ENCODE data around the gene AURKA. TPM values are rescaled to one million over a fixed set of nuclear protein-coding genes. Genes with fewer than 3 reads are reported as not detected.

AURKA gene
- total and polyA plus RNA-seq, 9 of the 15 experiments (the other 6 are each of a cell fraction or from before 2014, with no cell fraction given), result 72.7 to 162 (median 113) TPM

DNA sequence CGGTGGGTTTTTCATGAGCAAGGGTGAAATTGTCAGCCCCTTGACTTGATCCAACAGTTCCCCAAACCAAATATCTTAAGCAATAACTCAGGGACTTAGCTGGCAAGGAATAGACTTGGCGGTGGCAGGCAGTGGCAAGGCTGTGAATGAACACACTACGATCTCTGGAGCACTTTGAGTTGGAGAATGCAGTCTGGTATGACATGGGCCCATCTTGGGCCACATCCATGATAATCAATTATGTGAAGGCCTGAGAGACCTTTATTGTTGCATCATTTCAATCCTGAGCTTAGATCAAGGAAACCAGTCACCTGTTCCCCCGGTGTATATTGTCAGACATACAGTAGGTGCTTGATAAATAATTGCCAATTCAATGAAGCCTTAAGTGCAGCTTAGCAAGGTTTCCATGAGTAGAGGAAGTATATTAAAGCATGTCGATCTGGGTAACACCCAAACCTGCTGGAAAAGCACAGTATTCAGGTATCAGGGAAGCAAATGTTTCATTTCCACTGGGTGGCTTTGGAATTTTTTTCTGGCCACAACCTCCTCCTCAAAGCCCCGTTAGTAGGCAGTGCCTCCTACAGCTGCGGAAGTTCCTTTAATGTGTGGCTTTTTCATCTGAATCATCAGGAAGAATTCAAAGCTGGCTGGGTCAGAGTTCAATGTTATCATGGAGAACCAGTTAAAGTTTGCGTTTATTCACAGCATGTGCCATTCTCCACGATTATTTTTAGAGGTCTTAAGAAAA, 30.2 kb upstream of the AURKA start (continued):
- TF ChIP-seq, protein P1, sequence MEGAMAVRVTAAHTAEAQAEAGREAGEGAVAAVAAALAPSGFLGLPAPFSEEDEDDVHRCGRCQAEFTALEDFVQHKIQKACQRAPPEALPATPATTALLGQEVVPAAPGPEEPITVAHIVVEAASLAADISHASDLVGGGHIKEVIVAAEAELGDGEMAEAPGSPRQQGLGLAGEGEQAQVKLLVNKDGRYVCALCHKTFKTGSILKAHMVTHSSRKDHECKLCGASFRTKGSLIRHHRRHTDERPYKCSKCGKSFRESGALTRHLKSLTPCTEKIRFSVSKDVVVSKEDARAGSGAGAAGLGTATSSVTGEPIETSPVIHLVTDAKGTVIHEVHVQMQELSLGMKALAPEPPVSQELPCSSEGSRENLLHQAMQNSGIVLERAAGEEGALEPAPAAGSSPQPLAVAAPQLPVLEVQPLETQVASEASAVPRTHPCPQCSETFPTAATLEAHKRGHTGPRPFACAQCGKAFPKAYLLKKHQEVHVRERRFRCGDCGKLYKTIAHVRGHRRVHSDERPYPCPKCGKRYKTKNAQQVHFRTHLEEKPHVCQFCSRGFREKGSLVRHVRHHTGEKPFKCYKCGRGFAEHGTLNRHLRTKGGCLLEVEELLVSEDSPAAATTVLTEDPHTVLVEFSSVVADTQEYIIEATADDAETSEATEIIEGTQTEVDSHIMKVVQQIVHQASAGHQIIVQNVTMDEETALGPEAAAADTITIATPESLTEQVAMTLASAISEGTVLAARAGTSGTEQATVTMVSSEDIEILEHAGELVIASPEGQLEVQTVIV (CRISPR knock-in tag; IDR thresholded peaks at IDR 0.05; ENCODE audit: borderline replicate concordance), result no peak
- TF ChIP-seq, protein P2, sequence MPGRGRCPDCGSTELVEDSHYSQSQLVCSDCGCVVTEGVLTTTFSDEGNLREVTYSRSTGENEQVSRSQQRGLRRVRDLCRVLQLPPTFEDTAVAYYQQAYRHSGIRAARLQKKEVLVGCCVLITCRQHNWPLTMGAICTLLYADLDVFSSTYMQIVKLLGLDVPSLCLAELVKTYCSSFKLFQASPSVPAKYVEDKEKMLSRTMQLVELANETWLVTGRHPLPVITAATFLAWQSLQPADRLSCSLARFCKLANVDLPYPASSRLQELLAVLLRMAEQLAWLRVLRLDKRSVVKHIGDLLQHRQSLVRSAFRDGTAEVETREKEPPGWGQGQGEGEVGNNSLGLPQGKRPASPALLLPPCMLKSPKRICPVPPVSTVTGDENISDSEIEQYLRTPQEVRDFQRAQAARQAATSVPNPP (IDR thresholded peaks at IDR 0.05; ENCODE audit: borderline replicate concordance, insufficient read depth, insufficient read length), result no peak
- TF ChIP-seq, protein P3, sequence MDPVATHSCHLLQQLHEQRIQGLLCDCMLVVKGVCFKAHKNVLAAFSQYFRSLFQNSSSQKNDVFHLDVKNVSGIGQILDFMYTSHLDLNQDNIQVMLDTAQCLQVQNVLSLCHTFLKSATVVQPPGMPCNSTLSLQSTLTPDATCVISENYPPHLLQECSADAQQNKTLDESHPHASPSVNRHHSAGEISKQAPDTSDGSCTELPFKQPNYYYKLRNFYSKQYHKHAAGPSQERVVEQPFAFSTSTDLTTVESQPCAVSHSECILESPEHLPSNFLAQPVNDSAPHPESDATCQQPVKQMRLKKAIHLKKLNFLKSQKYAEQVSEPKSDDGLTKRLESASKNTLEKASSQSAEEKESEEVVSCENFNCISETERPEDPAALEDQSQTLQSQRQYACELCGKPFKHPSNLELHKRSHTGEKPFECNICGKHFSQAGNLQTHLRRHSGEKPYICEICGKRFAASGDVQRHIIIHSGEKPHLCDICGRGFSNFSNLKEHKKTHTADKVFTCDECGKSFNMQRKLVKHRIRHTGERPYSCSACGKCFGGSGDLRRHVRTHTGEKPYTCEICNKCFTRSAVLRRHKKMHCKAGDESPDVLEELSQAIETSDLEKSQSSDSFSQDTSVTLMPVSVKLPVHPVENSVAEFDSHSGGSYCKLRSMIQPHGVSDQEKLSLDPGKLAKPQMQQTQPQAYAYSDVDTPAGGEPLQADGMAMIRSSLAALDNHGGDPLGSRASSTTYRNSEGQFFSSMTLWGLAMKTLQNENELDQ (CRISPR knock-in tag; IDR thresholded peaks at IDR 0.05; ENCODE audit: borderline replicate concordance), result no peak
- TF ChIP-seq CBFA2T2 (conservative IDR thresholded peaks at IDR 0.05) (peak; percentile 56; the same call in 1 of the 2 replicates), KLF16 (IDR thresholded peaks at IDR 0.05) (peak; percentile 50; the same call in 1 of the 2 replicates), ZNF316 (IDR thresholded peaks at IDR 0.05) (no peak), LEF1 (IDR thresholded peaks at IDR 0.05) (0 out of 2 replicates have a peak, but pooled peaks have one; percentile 28), ZNF766 (CRISPR knock-in tag; conservative IDR thresholded peaks at IDR 0.05) (no peak), TCFL5 (CRISPR knock-in tag; conservative IDR thresholded peaks at IDR 0.05) (no peak), CEBPB (tag; IDR thresholded peaks at IDR 0.05) (peak; percentile 46; the same call in 1 of the 2 replicates), PML (IDR thresholded peaks at IDR 0.05; ENCODE audit: low read length) (no peak), PTTG1 (tag; IDR thresholded peaks at IDR 0.05; ENCODE audit: low read depth) (no peak)
- TF ChIP-seq, protein P4, sequence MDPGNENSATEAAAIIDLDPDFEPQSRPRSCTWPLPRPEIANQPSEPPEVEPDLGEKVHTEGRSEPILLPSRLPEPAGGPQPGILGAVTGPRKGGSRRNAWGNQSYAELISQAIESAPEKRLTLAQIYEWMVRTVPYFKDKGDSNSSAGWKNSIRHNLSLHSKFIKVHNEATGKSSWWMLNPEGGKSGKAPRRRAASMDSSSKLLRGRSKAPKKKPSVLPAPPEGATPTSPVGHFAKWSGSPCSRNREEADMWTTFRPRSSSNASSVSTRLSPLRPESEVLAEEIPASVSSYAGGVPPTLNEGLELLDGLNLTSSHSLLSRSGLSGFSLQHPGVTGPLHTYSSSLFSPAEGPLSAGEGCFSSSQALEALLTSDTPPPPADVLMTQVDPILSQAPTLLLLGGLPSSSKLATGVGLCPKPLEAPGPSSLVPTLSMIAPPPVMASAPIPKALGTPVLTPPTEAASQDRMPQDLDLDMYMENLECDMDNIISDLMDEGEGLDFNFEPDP (CRISPR knock-in tag; IDR thresholded peaks at IDR 0.05), result no peak
- TF ChIP-seq, protein P5, sequence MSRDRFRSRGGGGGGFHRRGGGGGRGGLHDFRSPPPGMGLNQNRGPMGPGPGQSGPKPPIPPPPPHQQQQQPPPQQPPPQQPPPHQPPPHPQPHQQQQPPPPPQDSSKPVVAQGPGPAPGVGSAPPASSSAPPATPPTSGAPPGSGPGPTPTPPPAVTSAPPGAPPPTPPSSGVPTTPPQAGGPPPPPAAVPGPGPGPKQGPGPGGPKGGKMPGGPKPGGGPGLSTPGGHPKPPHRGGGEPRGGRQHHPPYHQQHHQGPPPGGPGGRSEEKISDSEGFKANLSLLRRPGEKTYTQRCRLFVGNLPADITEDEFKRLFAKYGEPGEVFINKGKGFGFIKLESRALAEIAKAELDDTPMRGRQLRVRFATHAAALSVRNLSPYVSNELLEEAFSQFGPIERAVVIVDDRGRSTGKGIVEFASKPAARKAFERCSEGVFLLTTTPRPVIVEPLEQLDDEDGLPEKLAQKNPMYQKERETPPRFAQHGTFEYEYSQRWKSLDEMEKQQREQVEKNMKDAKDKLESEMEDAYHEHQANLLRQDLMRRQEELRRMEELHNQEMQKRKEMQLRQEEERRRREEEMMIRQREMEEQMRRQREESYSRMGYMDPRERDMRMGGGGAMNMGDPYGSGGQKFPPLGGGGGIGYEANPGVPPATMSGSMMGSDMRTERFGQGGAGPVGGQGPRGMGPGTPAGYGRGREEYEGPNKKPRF (IDR thresholded peaks at IDR 0.05; ENCODE audit: low read depth, low read length), result no peak
- TF ChIP-seq, protein P6, sequence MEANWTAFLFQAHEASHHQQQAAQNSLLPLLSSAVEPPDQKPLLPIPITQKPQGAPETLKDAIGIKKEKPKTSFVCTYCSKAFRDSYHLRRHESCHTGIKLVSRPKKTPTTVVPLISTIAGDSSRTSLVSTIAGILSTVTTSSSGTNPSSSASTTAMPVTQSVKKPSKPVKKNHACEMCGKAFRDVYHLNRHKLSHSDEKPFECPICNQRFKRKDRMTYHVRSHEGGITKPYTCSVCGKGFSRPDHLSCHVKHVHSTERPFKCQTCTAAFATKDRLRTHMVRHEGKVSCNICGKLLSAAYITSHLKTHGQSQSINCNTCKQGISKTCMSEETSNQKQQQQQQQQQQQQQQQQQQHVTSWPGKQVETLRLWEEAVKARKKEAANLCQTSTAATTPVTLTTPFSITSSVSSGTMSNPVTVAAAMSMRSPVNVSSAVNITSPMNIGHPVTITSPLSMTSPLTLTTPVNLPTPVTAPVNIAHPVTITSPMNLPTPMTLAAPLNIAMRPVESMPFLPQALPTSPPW (CRISPR knock-in tag; IDR thresholded peaks at IDR 0.05), result 0 out of 2 replicates have a peak, but pooled peaks have one; percentile 8

All from K562 (cell line).